Activated CD4-positive, alpha-beta T cell treated with anti-CD3 and anti-CD28 coated beads for 48 hours (primary cell): ENCODE results near the gene ZDHHC11B.
A peak's percentile ranks its signal among the peaks of the same experiment; 100 is the strongest.

Source experiments
- DNase-seq: peaks from one replicate; pipeline ENCODE4 v3.0.0-alpha.2; 2020

ZDHHC11B gene

GRCh38 chr5:671459-672328 is 112.8 kb downstream of the ZDHHC11B start:
- DNase-seq = peak; percentile 77

GRCh38 chr5:670396-671270 is 113.9 kb downstream of the ZDHHC11B start:
- DNase-seq = no peak

GRCh38 chr5:669842-670395 is 114.6 kb downstream of the ZDHHC11B start:
- DNase-seq = no peak

- peak; percentile 51 for DNase-seq
These were observed 115.3 kb downstream of the ZDHHC11B start for GRCh38 chr5:669111-669841.

GRCh38 chr5:668283-668995 is 116.1 kb downstream of the ZDHHC11B start:
- DNase-seq = no peak

GRCh38 chr5:666816-667498 is 117.6 kb downstream of the ZDHHC11B start:
- DNase-seq = no peak

- DNase-seq = no peak
These were observed 118.4 kb downstream of the ZDHHC11B start for GRCh38 chr5:665956-666711.

GRCh38 chr5:665541-665955 is 119.0 kb downstream of the ZDHHC11B start:
- no peak for DNase-seq

- no peak for DNase-seq
These were observed 119.6 kb downstream of the ZDHHC11B start for GRCh38 chr5:664994-665360.

GRCh38 chr5:664343-664993 is 120.1 kb downstream of the ZDHHC11B start:
- no peak for DNase-seq

GRCh38 chr5:663436-664342 is 120.8 kb downstream of the ZDHHC11B start:
- DNase-seq = no peak

GRCh38 chr5:662751-663435 is 121.6 kb downstream of the ZDHHC11B start:
- DNase-seq = no peak

GRCh38 chr5:661891-662750 is 122.4 kb downstream of the ZDHHC11B start:
- no peak for DNase-seq

- DNase-seq = no peak
These were observed 124.0 kb downstream of the ZDHHC11B start for GRCh38 chr5:660491-661030.
